H9 (cell line): ENCODE measurements around the gene PRKAG2. TPM values are rescaled to one million over a fixed set of nuclear protein-coding genes. Genes with fewer than 3 reads are reported as not detected.
A peak's percentile ranks its signal among the peaks of the same experiment; 100 is the strongest.
"Not testable (repeated sequence)": the region's sequence is repeated elsewhere in the genome, so short reads cannot be mapped to it uniquely, and the experiment has no call there.

Experiments
- DNase-seq: peaks from one replicate; pipeline ENCODE4 v3.0.0-alpha.2; 2017
- H2AFZ ChIP-seq: one replicate; pipeline ENCODE4 v1.6.1; 2013; ENCODE audit warnings: mild to moderate bottlenecking, low read length, control low read depth, moderate library complexity
- H2AK5ac ChIP-seq: 2 replicates; pipeline ENCODE4 v1.6.1; 2013; ENCODE audit warnings: low read length, control low read depth, mixed read lengths; ENCODE audit not compliant: insufficient read length
- H2BK120ac ChIP-seq: one replicate; pipeline ENCODE4 v1.6.1; 2013; ENCODE audit warnings: low read depth, mild to moderate bottlenecking, low read length, control low read depth, inconsistent platforms; ENCODE audit not compliant: poor library complexity, severe bottlenecking
- H2BK12ac ChIP-seq: 2 replicates; pipeline ENCODE4 v1.6.1; 2013; ENCODE audit warnings: low read length, control low read depth, mixed read lengths, low read depth; ENCODE audit not compliant: insufficient read length
- H2BK15ac ChIP-seq: 2 replicates; pipeline ENCODE4 v1.6.1; 2013; ENCODE audit warnings: low read depth, low read length, control low read depth
- H2BK20ac ChIP-seq: one replicate; pipeline ENCODE4 v1.6.1; 2013; ENCODE audit warnings: low read depth, mild to moderate bottlenecking, low read length, control low read depth, inconsistent platforms; ENCODE audit not compliant: poor library complexity, severe bottlenecking
- H2BK5ac ChIP-seq: 2 replicates; pipeline ENCODE4 v1.6.1; 2013; ENCODE audit warnings: low read length, control low read depth, mixed read lengths; ENCODE audit not compliant: insufficient read length
- H3K14ac ChIP-seq: 2 replicates; pipeline ENCODE4 v1.6.1; 2013; ENCODE audit warnings: low read length, control low read depth; ENCODE audit not compliant: insufficient read depth
- H3K18ac ChIP-seq: 2 replicates; pipeline ENCODE4 v1.6.1; 2013; ENCODE audit warnings: low read depth, mild to moderate bottlenecking, mixed read lengths, low read length, control low read depth; ENCODE audit not compliant: insufficient read length
- H3K23ac ChIP-seq: 2 replicates; pipeline ENCODE4 v1.6.1; 2013; ENCODE audit warnings: low read length, control low read depth, mixed read lengths, low read depth; ENCODE audit not compliant: insufficient read length
- H3K23me2 ChIP-seq: 2 replicates; pipeline ENCODE4 v1.6.1; 2013; ENCODE audit warnings: low read depth, mild to moderate bottlenecking, mixed read lengths, low read length, control low read depth; ENCODE audit not compliant: insufficient read length, poor library complexity, severe bottlenecking
- H3K27ac ChIP-seq: 2 replicates; pipeline ENCODE4 v1.5.1; 2013; ENCODE audit warnings: low read length, control low read depth, mixed read lengths, low read depth; ENCODE audit not compliant: insufficient read length
- H3K27me3 ChIP-seq: 2 replicates; pipeline ENCODE4 v1.6.1; 2013; ENCODE audit warnings: low read length, control low read depth, inconsistent platforms; ENCODE audit not compliant: insufficient read depth
- H3K4ac ChIP-seq: 2 replicates; pipeline ENCODE4 v1.6.1; 2013; ENCODE audit warnings: low read depth, mild to moderate bottlenecking, control low read depth, inconsistent platforms, low read length, moderate library complexity
- H3K4me1 ChIP-seq: 2 replicates; pipeline ENCODE4 v1.6.1; 2013; ENCODE audit warnings: low read length, control low read depth, inconsistent platforms; ENCODE audit not compliant: insufficient read depth
- H3K4me2 ChIP-seq: 2 replicates; pipeline ENCODE4 v1.6.1; 2013; ENCODE audit warnings: low read length, control low read depth, mixed read lengths; ENCODE audit not compliant: insufficient read length, insufficient read depth
- H3K56ac ChIP-seq: 2 replicates; pipeline ENCODE4 v1.6.1; 2013; ENCODE audit warnings: low read depth, mild to moderate bottlenecking, mixed read lengths, low read length, control low read depth; ENCODE audit not compliant: insufficient read length
- H3K79me1 ChIP-seq: 2 replicates; pipeline ENCODE4 v1.6.1; 2013; ENCODE audit warnings: low read depth, mild to moderate bottlenecking, moderate library complexity, low read length, control low read depth, inconsistent platforms; ENCODE audit not compliant: insufficient read depth, poor library complexity, severe bottlenecking
- H3K79me2 ChIP-seq: 2 replicates; pipeline ENCODE4 v1.6.1; 2013; ENCODE audit warnings: low read length, control low read depth, inconsistent platforms; ENCODE audit not compliant: insufficient read depth
- H3K9ac ChIP-seq: 2 replicates; pipeline ENCODE4 v1.6.1; 2013; ENCODE audit warnings: low read length, control low read depth, mixed read lengths; ENCODE audit not compliant: insufficient read length; ENCODE audit errors: extremely low read depth
- H3K9me3 ChIP-seq: one replicate; pipeline ENCODE4 v1.6.1; 2013; ENCODE audit warnings: low read depth, low read length, inconsistent platforms; ENCODE audit not compliant: control insufficient read depth
- H3T11ph ChIP-seq: one replicate; pipeline ENCODE4 v1.6.1; 2013; ENCODE audit warnings: mild to moderate bottlenecking, low read length, control low read depth, inconsistent platforms
- H4K20me1 ChIP-seq: one replicate; pipeline ENCODE4 v1.6.1; 2013; ENCODE audit not compliant: control insufficient read depth, insufficient read length, insufficient read depth
- H4K5ac ChIP-seq: 2 replicates; pipeline ENCODE4 v1.6.1; 2013; ENCODE audit warnings: low read depth, mild to moderate bottlenecking, mixed read lengths, low read length, control low read depth; ENCODE audit not compliant: insufficient read length
- H4K8ac ChIP-seq: replicated peaks from 2 replicates; pipeline ENCODE4 v1.6.1; 2013; ENCODE audit warnings: low read length, control low read depth, mixed read lengths, low read depth; ENCODE audit not compliant: insufficient read length
- H4K91ac ChIP-seq: 2 replicates; pipeline ENCODE4 v1.6.1; 2013; ENCODE audit warnings: low read depth, mild to moderate bottlenecking, moderate library complexity, mixed read lengths, low read length, control low read depth; ENCODE audit not compliant: insufficient read length
- H3K27ac Mint-ChIP-seq, 3 experiments: 2 replicates in 2 of 3; 3 replicates in 1 of 3; pipeline ENCODE4 v1.8.0; 2020 to 2021; ENCODE audit warnings: mixed read lengths in 3 of 3, mild to moderate bottlenecking in 1 of 3, moderate library complexity in 1 of 3
- H3K27me3 Mint-ChIP-seq: 2 replicates; pipeline ENCODE4 v1.8.0; 2021; ENCODE audit warnings: low read depth, mild to moderate bottlenecking, moderate library complexity, mixed read lengths
- H3K36me3 Mint-ChIP-seq, 3 experiments: 2 replicates in 2 of 3; 3 replicates in 1 of 3; pipeline ENCODE4 v1.8.0; 2020 to 2021; ENCODE audit warnings: low read depth in 3 of 3, mixed read lengths in 3 of 3; ENCODE audit not compliant: insufficient read depth in 1 of 3
- H3K4me1 Mint-ChIP-seq, 2 experiments: 2 replicates each; pipeline ENCODE4 v1.8.0; 2020; ENCODE audit warnings: mixed read lengths in 2 of 2
- H3K4me3 Mint-ChIP-seq, 2 experiments: 2 replicates in 1 of 2; 3 replicates in 1 of 2; pipeline ENCODE4 v1.8.0; 2020 to 2021; ENCODE audit warnings: mild to moderate bottlenecking in 2 of 2, mixed read lengths in 2 of 2, moderate library complexity in 1 of 2
- H3K9me3 Mint-ChIP-seq, 2 experiments: 2 replicates in 1 of 2; 3 replicates in 1 of 2; pipeline ENCODE4 v1.8.0; 2020; ENCODE audit warnings: mild to moderate bottlenecking in 2 of 2, mixed read lengths in 2 of 2, moderate library complexity in 1 of 2
- WGBS: extraction: QIAGEN DNeasy Blood & Tissue Kit; methylation state at CpG from one replicate; pipeline ENCODE4 v1.1.7; 2013; ENCODE audit warnings: missing lambda C conversion rate, low lambda C conversion rate, mixed read lengths; ENCODE audit not compliant: insufficient read length; ENCODE audit errors: extremely low coverage; 5-methylcytosine and 5-hydroxymethylcytosine counted together
- total RNA-seq: library from RNA; stranded (reverse); gene quantifications from 2 replicates; pipeline ENCODE4 v1.2.1, GENCODE V29; 2021
- TF ChIP-seq, protein P1 (sequence below): fragments of 200-600 bp; sonication (generic); conservative IDR thresholded peaks from 3 replicates; pipeline ENCODE4 v1.8.0; 2021; ENCODE audit warnings: antibody characterized with exemption, mild to moderate bottlenecking

Gene PRKAG2
- total RNA-seq, 1 experiment from 2014 or later = 11.8 TPM

DNA sequence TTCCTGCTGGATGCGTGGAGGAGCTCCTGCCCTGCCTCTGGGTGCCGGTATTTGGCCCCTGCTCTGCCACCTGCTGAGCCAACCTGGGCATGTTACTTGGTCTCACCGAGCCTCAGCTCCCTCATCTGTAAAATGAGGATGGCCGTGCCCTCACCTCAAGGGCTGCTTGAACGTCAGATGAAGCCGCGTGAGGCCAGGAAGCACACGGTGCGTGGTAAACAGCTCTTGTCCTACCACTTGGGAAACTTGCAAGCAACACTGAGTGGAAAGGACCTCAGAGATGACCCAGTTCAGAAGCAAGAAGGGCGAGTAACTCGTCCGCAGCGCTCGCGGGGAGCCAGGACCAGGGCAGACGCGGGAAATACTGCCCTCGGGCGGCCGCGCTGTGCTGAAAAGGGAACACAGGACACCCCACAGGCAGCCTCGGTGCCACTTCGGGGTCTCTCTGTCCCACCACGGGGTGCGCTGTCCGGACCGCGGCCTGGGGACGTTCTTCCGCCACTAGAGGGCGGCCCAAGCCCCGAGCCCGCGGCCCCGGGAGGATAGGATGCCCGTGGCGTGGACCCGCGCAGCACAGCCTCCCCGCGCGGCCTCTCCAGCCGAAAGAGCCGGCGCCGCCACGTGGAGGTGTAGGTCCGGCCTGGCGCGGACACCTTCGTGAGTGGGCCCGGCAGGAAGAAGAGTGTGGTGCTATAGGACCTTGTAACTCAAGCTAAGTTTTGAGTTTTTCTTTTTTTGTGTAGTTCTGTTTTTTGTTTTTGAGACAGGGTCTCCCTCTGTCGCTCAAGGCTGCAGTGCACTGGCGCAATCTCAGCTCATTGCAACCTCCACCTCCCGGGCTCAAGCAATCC, 94.1 kb downstream of the PRKAG2 start:
- no peak overlapping the region for H3K18ac ChIP-seq
- no peak overlapping the region for H3T11ph ChIP-seq
- no peak overlapping the region for H3K56ac ChIP-seq
- H3K9me3 ChIP-seq = no peaks in the 10 kb centered on the region
- Mint-ChIP-seq H3K9me3 (peaks cover 8 to 11% of the 10 kb centered on the region in 2 experiments), H3K27me3 (peaks cover 47% of the 10 kb centered on the region), H3K4me1 (peaks cover 2 to 4% of the 10 kb centered on the region in 2 experiments; a peak in 2 of 4 replicates), H3K36me3 (peaks cover 3 to 9% (median 4%) of the 10 kb centered on the region in 3 experiments; a peak in 4 of 7 replicates), H3K27ac (no peak overlapping the region), H3K4me3 (peak overlapping the region; percentile 38 to 62; a peak in 4 of 5 replicates)
- TF ChIP-seq, protein P1, sequence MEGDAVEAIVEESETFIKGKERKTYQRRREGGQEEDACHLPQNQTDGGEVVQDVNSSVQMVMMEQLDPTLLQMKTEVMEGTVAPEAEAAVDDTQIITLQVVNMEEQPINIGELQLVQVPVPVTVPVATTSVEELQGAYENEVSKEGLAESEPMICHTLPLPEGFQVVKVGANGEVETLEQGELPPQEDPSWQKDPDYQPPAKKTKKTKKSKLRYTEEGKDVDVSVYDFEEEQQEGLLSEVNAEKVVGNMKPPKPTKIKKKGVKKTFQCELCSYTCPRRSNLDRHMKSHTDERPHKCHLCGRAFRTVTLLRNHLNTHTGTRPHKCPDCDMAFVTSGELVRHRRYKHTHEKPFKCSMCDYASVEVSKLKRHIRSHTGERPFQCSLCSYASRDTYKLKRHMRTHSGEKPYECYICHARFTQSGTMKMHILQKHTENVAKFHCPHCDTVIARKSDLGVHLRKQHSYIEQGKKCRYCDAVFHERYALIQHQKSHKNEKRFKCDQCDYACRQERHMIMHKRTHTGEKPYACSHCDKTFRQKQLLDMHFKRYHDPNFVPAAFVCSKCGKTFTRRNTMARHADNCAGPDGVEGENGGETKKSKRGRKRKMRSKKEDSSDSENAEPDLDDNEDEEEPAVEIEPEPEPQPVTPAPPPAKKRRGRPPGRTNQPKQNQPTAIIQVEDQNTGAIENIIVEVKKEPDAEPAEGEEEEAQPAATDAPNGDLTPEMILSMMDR = peak; percentile 99
- H2AFZ ChIP-seq = no peak overlapping the region
- H3K4me1 ChIP-seq = peaks cover 2% of the 10 kb centered on the region; the same call in 1 of the 2 replicates
- H3K27ac ChIP-seq = no peak overlapping the region
- H3K4ac ChIP-seq = no peak overlapping the region
- no peak overlapping the region for H2BK20ac ChIP-seq
- H3K79me2 ChIP-seq = no peaks in the 10 kb centered on the region
- H3K27me3 ChIP-seq = no peaks in the 10 kb centered on the region; the same call in 1 of the 2 replicates
- no peak overlapping the region for H3K9ac ChIP-seq
- H3K79me1 ChIP-seq = no peaks in the 10 kb centered on the region
- no peak overlapping the region for H2AK5ac ChIP-seq
- H4K5ac ChIP-seq = no peak overlapping the region
- no CpG with 5 or more reads among the region's 55 CpGs for WGBS
- H2BK5ac ChIP-seq = no peak overlapping the region
- no peak overlapping the region for H3K23ac ChIP-seq
- no peak overlapping the region for H2BK12ac ChIP-seq
- no peak overlapping the region for H3K14ac ChIP-seq
- no peak overlapping the region for H4K8ac ChIP-seq
- no peak overlapping the region for H2BK15ac ChIP-seq
- peaks cover 3% of the 10 kb centered on the region for H3K23me2 ChIP-seq
- no peak overlapping the region for H2BK120ac ChIP-seq
- H4K91ac ChIP-seq = no peak overlapping the region
- H3K4me2 ChIP-seq = peak overlapping the region; percentile 54
- no peaks in the 10 kb centered on the region for H4K20me1 ChIP-seq
- peak; percentile 88 for DNase-seq

DNA sequence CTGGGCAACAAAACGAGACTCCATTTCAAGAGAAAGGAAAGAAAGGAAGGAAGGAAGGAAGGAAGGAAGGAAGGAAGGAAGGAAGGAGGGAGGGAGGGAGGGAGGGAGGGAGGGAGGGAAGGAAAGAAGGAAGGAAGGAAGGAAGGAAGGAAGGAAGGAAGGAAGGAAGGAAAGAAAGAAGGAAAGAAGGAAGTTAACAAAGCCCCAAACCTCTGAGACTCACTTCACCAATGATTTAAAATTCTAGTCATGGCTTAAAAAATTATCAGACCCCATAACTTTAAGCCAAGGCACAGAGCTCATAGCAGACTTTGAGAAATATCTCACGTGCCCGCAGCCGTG, 94.7 kb downstream of the PRKAG2 start:
- not testable (repeated sequence) for H3K56ac ChIP-seq, H3K36me3 Mint-ChIP-seq, H2BK5ac ChIP-seq, H3K4me3 Mint-ChIP-seq, DNase-seq, H3K14ac ChIP-seq, H3K79me2 ChIP-seq, H2AK5ac ChIP-seq, H4K20me1 ChIP-seq, H3K79me1 ChIP-seq, H2BK12ac ChIP-seq, H3T11ph ChIP-seq, H3K4me1 ChIP-seq, H4K8ac ChIP-seq, H3K27me3 ChIP-seq, H3K18ac ChIP-seq, H3K4ac ChIP-seq, H2BK20ac ChIP-seq, H4K5ac ChIP-seq, H3K23ac ChIP-seq, H3K9ac ChIP-seq, H3K9me3 ChIP-seq, H2BK15ac ChIP-seq, H2BK120ac ChIP-seq, H4K91ac ChIP-seq, H3K27ac ChIP-seq, H3K4me1 Mint-ChIP-seq, H2AFZ ChIP-seq, H3K23me2 ChIP-seq
- Mint-ChIP-seq H3K27me3 (peaks cover 48% of the 10 kb centered on the region), H3K27ac (peak overlapping the region in 1 of 3 experiments; percentile 82; a peak in 1 of 7 replicates), H3K9me3 (peaks cover 10 to 16% of the 10 kb centered on the region in 2 experiments)
- no CpG with 5 or more reads among the region's 4 CpGs for WGBS
- peak overlapping the region; percentile 54 for H3K4me2 ChIP-seq
